H54 (cell line): Measurements from ENCODE around the gene C11orf16.
A peak's percentile ranks its signal among the peaks of the same experiment; 100 is the strongest.
"Not testable (repeated sequence)": the region's sequence is repeated elsewhere in the genome, so short reads cannot be mapped to it uniquely, and the experiment has no call there.

ENCODE experiments used
- DNase-seq: peaks from one replicate; pipeline ENCODE4 v3.0.0; 2011; ENCODE audit warnings: low spot score, mixed read lengths; ENCODE audit not compliant: insufficient read length
- FAIRE-seq: peaks from 3 replicates; lab custom pipeline; 2011; peaks lifted over from hg19 to GRCh38; lab: Jason Lieb, UNC
- POLR2A ChIP-seq: IDR thresholded peaks from 2 replicates; pipeline ENCODE4 v1.6.1; 2011; ENCODE audit warnings: low read depth, mild to moderate bottlenecking, low read length

C11orf16 gene

DNA sequence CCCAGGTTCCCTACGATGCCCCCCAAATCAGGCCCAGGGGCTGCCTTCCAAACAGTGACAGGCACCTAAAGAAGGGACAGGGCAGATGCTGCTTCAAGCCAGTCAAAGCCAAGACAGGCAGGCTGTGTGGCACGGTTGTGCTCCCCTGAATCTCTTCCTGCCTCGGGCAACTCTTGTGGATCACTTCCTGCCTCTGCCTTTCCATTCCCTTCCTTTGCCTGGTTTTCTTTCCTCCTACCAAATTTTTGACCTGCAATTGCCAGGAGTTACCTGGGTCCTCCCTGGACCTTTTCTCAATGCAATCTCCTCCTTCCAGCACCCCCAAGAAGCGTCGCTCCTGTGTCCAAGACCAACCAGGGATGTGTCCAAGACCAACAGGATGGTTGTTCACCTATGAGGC lies 5.5 kb downstream of the C11orf16 start:
- no peak for DNase-seq
- TF ChIP-seq POLR2A = no peak
- FAIRE-seq = no peak

DNA sequence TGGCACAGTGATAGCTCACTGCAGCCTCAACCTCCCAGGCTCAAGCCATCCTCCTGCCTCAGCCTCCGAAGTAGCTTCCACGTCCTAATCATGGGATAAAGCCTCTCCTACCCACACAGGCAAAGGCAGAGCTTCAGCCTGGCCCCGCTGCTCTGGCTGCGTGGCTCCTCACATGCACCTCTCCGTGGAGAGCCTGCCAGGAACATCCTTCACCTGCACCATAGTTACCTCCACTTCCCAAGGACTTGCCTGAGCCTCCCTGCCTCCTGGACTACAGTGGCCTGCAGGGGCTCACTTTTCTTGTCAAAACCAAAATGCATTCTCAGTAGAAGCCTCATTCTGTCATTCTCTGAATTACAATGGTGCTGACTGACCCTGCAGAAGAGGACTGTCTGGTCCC lies 6.5 kb downstream of the C11orf16 start:
- no peak for TF ChIP-seq POLR2A
- no peak for FAIRE-seq
- DNase-seq = no peak

DNA sequence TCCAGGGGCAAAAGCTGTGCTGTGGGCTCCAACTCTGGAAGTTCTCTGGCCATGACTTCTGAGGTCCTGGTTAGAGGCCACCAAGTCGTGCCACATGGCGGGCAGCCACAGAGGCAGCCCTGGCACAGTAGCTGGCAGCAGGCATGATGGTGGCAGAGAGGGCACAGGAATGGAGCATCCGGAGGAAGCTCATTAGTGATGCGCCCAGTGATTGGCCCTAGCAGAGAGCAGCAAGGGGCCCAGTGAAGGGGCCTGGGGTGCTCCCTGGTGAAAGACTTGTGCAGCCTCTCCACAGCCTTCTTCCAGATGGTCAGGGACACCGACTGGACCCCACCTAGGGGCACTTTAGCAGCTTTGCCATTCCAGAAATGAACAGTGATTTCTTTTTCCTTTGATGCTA lies 7.0 kb downstream of the C11orf16 start:
- no peak for TF ChIP-seq POLR2A
- FAIRE-seq (no peak), DNase-seq (no peak)

DNA sequence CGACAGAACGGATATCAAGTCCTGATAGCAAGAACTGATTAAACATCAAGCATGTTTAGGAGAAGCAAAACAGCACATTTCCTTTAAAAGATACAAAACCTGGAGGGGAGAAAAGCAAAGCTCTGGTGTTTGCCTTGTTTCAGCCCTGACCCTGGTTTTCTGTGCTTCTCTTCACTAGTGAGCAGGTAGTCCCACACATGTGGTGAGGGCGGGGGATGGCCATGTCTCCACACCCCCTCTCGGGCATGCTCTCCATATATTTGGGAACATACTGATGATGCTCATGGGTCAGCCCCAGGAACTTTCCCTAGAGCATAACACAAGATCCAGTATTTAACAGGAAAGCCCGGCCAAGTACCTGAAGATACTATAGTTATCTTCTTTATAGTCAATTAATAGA lies 10.1 kb downstream of the C11orf16 start:
- TF ChIP-seq POLR2A = no peak
- FAIRE-seq = no peak
- DNase-seq = no peak

DNA sequence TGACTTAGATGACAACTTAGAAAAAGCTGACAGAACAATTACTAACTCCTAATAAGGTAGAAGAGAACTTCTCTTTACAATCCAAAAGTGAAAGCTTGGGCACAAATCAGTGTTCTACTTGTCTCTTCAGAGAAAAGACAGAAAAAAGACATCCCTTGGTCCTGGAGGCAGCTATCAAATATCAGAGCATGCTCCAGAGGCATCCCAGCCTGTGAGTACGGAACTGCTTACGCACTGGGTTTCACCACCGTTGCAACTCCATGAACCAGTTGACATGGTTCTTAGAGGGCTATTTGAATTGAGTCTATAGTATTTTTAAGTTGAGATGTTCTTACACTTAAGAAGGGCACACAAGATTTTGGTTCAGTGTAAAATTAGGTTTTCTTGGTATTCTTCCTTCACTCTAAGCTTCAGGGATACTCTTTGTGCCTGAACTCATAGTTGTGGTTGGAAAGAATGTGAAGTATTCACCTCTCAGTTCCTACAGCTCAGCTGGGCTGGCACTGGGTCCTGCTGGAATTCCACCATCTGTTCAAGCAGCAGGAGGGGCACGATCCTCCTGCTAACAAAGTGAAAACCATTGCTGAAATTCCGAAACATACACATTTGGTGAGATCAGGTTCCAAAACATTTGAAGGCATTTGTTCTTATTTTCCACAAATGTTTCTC lies 15.5 kb downstream of the C11orf16 start:
- FAIRE-seq (peak; percentile 90), DNase-seq (peak; percentile 89)
- TF ChIP-seq POLR2A = no peak

DNA sequence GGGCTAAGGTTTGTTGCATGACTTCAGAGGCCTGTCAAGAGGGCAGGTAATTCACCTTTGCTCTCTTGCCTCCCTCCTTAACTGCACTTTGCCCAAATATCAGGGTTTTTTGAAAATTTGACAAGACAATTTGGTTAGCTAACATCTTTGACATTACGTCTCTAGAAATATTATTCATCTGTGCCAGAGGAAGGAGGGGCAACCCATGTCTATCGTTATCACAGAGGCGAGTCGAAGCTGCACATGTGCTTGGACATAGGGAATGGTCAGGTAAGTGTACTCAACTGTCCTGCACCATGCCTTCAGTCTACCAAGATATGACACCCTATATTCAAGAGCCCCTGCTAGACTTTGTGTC lies 18.1 kb downstream of the C11orf16 start:
- DNase-seq = no peak
- TF ChIP-seq POLR2A = no peak
- FAIRE-seq = no peak

DNA sequence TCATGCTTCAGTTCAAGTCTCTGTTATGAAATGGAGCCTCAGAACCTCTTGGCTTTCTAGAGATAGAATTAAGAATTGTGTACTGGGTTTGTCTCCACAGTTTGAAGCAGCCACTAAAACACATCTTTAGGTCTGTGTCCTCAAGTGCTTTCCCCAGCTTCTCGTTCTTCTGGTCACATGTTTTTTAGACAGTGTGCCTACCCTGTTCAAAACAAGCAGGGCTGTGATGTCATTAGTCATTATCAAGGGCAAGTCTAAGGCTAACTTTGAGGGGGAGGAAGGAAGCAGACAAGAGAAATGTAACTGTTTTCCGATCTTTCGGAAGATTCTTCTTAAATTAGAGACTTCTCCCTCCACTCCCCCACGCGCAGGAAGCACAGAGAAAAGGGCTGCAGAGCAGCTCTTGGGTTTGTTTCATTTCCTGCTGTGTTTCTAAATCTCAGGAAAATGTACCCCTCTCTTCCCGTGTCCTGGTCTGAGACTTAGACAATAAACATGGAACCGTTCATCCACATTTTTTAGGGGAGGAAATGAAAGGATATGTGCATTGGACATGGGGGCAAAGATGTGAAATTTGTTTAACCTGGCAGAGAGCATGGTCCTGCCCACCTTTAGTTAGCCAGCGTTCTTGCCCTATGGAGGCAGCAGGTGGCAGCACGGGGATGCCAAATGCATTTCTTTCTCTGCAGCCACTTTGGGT lies 18.6 kb downstream of the C11orf16 start:
- no peak for FAIRE-seq
- TF ChIP-seq POLR2A = no peak
- DNase-seq = no peak

DNA sequence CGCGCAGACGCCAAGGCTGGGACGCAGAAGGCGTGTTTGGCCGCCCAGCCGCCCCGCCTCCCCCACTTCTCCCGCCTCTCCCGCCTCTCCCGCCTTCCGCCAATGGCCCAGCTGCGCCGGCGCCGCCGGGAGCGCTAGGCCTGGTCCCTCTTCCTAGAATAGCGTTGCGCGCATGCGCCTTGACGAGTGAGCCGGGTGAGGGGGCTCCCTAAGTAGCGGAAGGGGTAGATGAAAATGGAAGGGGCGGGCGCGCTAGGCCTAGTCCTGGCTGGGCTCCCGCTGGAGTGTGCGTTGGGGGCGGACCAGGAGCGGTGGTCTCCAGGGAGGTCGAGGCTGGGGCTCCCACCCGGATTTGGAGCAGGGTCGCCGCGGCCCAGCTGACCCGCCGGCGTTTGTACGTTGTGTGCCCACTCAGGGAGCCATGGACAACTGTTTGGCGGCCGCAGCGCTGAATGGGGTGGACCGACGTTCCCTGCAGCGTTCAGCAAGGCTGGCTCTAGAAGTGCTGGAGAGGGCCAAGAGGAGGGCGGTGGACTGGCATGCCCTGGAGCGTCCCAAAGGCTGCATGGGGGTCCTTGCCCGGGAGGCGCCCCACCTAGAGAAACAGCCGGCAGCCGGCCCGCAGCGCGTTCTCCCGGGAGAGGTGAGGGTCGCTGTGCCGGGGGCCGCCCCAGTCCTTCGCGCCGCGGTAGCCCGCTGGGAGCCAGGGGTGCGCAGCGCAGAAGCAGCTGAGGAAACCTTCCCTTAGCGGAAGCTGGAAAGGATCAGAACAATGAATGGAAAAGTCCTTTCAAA lies 21.5 kb downstream of the C11orf16 start, which contains the start of gene AKIP1:
TSS of gene AKIP1 (plus strand) at position 161 of the 795 bp plus-strand sequence. CDS start at position 422, 261 bp downstream.
- FAIRE-seq (no peak), DNase-seq (peak; percentile 93)
- peak; percentile 81 for TF ChIP-seq POLR2A

DNA sequence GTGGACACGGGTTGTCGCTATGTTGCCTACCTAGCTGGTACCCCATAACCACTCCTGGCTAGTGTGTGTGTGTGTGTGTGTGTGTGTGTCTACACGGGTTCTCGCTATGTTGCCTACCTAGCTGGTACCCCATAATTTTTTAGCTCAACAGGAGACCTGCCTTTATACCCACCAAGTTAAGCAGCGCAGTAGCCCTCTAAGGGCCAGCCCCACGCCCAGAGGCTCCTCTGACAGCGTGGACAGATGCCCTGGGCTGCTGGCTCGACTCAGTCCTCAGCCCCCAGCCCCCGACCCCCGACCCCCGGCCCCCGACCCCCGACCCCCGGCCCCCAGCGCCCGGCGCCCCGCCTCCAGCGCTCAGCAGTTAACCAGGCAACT lies 22.1 kb downstream of the C11orf16 start:
- no peak for TF ChIP-seq POLR2A
- DNase-seq (no peak), FAIRE-seq (no peak)

DNA sequence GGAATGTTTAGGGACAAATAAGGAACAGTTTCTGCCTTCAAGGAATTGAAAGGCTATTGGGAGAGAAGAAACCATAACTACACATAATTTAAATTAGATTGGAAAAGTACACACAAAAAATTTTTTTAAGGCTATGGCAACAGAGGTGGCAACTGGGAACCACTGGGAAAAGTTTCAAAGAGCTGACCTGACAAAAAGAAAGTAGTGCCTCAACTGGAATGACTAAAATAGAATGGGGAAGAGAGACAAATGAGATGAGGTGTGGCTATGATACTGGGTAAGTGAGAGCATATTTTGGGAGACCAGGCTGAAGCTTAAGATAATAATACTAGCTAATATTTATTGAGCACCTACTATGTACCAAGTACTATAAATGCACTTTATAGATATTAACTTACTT lies 24.6 kb downstream of the C11orf16 start:
- FAIRE-seq = no peak
- no peak for DNase-seq
- no peak for TF ChIP-seq POLR2A

DNA sequence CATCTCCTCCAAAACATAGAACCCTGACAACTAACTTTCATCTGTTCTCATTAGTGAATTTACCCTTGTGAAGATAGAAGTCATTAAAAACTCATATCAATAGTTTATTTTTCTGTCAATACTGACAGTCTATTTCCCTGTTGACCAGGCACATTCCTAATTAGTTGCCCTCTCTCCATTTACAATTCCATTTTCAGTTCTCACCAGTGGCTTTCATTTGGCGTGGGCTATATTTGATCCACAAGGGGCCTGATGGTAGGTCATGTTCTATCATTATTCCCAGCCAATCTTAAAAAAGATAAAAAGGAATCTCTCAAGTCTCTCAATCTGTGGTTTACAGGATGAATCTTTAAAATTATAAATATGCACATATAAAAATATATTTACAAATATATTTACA lies 25.6 kb downstream of the C11orf16 start:
- DNase-seq (no peak), FAIRE-seq (no peak)
- no peak for TF ChIP-seq POLR2A

DNA sequence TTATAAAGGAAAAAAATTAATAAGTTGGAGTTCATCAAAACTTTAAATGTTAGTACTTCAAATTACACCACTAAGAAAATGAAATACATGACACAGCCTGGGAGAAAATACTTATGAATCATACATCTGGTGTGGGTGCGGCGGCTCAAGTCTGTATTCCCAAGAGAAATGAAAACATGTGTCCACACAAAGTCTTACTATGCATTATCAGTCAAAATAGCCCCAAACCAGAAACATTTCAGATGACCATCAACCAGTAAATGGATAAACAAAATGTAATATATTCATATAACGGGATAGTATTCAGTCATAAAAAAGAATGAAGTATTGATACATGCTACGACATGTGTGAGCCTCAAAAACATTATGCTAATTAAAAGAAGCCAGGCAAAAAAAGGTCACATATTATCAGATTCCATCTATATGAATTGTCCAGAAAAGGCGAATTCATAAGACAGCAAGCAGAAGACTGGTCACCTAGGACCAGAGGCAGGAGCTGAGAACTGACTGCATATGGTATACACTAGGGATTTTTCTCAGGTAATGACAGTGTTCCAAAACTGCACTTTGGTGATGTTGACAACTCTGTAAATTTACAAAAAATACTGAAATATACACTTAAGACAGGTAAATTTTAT lies 27.1 kb downstream of the C11orf16 start:
- no peak for DNase-seq
- peak; percentile 83 for FAIRE-seq
- no peak for TF ChIP-seq POLR2A

DNA sequence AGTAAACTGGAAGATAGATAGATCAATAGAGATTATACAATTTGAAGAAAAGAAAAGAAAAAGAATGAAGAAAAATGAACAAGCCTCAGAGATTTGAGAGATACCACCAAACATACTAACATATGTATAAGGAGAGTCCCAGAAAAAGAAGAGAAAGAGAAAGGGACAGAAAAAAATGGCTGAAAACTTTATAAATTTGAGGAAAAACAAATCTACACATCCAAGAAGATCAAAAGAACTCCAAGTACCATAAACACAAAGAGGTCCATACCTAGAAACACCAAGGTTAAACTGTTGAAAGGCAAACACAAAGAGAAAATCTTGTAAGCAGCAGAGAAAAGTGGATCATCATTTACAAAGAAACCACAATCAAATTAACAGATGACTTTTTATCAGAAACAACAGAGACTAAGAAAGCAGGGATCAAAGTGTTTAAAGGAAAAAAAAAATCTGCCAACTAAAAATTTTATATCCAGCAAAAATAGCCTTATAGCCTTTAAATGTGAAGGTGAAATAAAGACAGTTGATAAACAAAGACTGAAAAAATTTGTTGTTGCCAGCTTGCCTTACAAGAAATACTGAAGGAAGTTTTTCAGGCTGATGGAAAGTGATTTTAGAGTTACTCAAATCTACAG lies 33.5 kb downstream of the C11orf16 start:
- no peak for TF ChIP-seq POLR2A
- DNase-seq (no peak), FAIRE-seq (peak; percentile 33)

DNA sequence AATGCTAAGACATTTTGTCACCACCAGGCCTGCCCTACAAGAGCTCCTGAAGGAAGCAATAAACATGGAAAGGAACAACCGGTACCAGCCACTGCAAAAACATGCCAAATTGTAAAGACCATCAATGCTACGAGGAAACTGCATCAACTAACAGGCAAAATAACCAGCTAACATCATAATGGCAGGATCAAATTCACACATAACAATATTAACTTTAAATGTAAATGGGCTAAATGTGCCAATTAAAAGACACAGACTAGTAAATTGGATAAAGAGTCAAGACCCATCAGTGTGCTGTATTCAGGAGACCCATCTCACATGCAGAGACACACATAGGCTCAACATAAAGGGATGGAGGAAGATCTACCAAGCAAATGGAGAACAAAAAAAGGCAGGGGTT lies 41.6 kb downstream of the C11orf16 start:
- not testable (repeated sequence) for DNase-seq, FAIRE-seq
